Stimulated activated CD4-positive, alpha-beta T cell treated with anti-CD3 and anti-CD28 coated beads, Interleukin-1b, Interleukin-23, amount 100 ng/mL, for 4 hours (primary cell): ENCODE data around the gene ENOX1.

Source experiments
- DNase-seq, 2 donors: peaks; one replicate each; pipeline ENCODE4 v3.0.0-alpha.2; 2020; ENCODE audit warnings: low read depth in 2 of 2

Gene ENOX1

GRCh38 chr13:43487461-43487860 lies 299.3 kb downstream of the ENOX1 start:
- DNase-seq, result no peak

DNA sequence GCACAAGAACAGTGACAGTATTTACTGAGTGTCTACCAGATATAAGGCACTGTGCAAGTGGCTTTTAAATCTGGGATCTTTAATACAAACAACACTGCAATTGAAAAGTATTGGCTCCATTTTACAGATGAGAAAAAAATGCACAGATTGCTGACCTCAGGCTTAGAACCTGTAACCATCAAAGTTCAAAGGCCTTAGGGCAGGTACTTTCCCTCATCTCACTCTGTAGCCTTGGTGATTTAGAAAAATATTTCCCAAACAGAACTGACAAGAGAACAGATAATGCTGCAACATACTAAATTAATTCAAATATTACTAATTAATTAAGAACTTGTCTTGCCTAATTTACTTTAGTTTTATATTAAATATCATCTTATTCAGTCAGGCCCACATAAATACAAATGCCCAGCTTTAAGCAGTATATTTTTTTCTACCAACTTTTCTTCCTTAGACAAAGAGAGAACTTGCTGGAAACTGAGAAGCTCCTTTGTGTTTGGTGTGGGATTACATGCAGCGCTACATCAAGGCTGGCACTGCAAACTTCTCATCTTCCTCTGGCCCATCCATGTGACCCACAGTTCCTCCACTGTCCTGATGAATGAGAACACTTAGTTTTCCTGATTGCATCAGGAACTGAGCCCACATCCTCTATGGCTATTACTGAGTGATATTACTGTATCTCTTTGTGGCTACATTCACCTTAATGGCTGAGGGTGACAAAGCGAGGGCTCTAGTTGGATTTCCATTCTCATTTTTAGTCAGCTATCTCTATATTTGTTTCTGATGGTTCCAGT lies 302.1 kb downstream of the ENOX1 start:
- DNase-seq, result no peak

DNA sequence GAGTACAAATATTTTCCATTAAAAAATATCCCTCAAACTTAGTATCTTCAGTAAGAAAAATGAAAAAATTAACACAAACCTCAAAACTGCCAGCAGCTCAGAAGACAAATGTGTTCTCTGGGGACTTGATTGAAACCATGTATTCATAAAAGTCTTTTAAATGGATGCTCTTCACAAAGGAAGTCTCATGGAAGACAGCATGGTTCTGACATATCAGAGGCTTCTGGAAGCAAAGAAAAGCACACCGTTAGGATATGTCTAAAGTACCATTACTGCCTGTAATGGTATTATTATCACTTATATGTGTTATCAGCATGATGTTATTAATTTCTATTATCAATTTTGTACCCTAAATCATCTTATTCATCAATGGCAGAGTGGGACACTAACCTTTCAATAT lies 302.8 kb downstream of the ENOX1 start:
- DNase-seq, result no peak

DNA sequence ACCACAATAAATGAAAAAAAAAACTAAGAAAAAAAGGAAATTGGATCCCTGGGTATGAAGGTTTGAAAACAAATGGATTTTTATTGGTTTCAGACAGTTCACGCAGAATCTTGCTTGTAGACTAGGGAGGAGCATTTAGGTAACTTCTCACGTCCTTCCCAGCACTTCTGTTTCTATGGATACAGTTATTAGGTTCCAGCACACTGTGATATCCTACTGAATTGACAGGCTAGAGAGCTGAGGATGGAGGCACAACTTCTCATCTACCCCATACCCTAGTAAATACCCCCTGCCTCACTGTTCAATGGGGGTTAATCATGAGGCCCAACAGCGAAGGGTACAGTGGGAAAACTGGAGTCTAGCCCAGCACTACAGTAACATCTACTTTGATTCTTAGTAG lies 304.1 kb downstream of the ENOX1 start:
- DNase-seq, result no peak

- DNase-seq, result no peak
These were observed 304.7 kb downstream of the ENOX1 start for GRCh38 chr13:43482026-43482425.

- DNase-seq, result no peak
These were observed 307.9 kb downstream of the ENOX1 start for GRCh38 chr13:43478902-43479301.

DNA sequence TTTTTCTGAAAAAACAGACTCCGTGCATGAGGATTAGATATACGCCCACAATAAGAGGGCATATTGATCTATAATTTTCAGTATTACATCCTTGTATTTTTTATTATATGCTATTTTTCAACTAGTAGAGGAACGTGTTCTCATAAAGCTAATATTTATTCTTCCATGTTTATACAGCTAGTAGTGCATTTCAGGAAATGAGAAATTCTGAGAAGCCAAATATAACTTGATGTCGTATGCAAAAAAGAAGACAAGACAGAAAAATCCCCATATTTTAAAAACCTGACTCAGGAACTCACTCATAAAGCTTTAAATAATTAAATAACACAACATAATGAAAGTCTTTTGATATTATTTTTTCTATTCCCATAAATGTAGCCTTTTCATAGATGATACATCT lies 308.6 kb downstream of the ENOX1 start:
- DNase-seq, result no peak

- DNase-seq, result no peak
These were observed 311.6 kb downstream of the ENOX1 start for GRCh38 chr13:43475140-43475539.

DNA sequence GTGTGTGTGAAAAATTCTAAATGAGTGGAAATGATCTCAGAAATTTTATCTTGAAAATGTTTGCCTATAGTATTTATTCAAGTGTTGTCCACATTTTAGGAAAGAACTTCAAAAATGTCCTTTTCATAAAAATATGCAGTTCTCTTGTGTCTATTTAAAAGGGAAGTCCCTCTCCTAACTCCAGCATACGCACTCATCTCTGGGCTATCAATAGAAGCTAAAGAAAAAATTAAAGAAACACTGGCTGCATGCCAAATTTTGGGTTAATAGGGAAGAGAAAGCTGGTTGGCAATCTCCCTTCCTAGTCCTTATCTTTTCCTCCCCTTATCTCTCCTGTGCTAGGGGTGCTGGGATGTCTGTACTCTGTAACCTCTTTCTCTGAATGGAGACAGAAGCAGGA lies 313.3 kb downstream of the ENOX1 start:
- no peak for DNase-seq

DNA sequence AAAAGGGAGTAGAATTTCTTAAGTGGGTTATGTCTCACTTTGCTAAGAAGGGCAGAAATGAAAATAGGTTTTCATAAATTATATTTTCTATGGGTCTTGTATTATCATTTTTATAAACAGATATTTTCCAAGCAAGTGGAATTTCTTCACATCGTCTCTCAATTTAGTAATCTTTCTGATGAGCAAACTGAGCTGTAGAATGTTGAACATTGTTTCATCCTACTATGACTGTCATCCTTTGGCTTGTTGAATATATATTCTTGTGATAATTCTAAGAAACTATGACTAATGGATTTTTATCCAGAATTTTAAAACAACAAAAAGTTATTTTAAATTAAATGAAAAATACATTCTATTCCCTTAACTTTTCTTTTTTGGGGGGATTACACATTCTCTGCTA lies 313.8 kb downstream of the ENOX1 start:
- no peak for DNase-seq

- DNase-seq, result no peak
These were observed 314.4 kb downstream of the ENOX1 start for GRCh38 chr13:43472339-43472738.

- no peak for DNase-seq
These were observed 316.2 kb downstream of the ENOX1 start for GRCh38 chr13:43470610-43471009.

GRCh38 chr13:43469791-43470190 lies 317.0 kb downstream of the ENOX1 start:
- no peak for DNase-seq

GRCh38 chr13:43464578-43465264 lies 322.1 kb downstream of the ENOX1 start:
- no peak for DNase-seq

GRCh38 chr13:43448605-43449336 lies 338.0 kb downstream of the ENOX1 start:
- no peak for DNase-seq

DNA sequence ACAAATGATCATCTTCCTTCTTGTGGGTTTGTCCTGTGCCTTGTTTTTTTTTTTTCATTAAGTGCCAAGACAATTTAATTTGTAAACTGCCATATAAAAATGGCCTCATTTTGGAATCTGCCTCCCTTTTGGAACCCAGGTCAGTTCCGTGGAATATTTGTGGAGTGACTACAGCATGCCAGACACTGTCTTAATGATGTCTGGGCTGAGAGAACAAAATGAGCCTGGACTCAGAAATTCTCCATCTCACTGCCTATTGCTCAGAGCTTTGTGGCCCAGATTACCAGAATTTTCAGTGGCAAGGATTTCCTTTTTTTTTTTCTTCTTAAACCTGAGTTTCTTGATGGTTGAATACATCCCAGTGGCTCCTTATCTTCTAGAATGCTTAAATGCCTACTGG lies 340.6 kb downstream of the ENOX1 start:
- no peak for DNase-seq

- DNase-seq, result no peak
These were observed 341.1 kb downstream of the ENOX1 start for GRCh38 chr13:43445668-43446067.

DNA sequence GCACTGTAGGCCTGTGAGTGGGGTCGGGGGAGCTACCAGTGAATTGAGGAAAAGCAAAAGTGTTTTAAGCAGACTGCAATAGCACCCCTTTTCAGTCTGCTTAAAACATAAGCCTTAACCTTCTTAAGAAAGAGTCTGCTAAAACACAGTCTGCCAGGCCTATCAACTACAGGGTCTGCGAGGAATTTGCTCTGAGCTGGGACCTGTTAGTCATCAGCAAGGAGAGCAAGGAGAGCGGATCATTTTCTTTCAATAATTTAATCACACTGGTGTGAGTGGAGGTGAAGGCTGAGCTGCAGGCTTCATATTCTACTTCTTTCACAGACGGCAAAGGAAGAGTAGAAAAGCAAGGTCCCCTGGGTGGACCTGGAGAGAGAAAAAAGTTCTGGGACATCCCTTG lies 342.7 kb downstream of the ENOX1 start:
- DNase-seq, result no peak

DNA sequence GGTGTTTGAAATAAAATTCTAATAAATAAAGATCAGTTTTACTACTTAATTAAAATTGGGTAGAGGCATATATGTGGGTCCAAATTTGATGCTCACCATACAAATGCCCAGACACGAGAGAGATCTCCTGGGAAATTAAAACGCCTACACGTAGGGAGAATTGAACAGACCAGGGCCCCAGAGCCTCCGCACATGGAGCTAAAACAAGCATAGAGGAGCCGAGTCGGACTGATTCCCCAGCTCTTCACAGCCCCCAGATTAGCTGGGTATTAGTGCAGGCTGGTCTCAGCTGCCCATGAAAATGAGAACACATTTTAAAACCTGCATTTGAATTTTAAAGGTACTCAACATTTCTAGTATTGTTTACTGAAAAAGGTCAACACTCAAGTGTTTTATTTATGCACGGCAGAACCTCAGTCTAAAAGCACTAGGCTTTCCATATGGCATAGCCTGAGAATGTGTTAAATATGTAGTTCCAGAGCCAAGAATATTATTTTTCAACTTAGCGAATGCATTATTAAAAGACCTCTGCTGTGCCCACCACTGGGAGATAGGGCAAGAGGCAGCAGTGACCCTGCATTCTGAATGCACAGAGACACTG lies 344.8 kb downstream of the ENOX1 start:
- DNase-seq, result no peak

DNA sequence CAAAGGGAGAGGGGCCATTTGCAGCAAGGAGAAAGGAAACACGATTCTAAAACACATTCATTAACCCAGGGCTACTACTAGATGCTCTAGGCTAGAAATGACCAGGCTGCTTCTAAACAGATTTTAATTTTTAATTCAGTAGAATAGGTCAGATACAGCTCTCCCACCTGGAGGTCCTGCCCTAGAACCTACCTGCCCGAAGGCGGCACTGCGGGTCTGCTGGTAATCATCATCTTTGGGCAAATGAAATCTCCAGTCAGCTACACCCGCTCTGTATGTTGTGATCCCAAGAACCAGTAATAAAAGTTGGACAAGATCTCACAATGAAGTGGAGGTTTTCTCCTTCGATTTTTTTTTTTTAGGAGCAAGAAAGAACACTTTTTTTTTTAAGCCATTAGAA lies 345.3 kb downstream of the ENOX1 start:
- no peak for DNase-seq

- DNase-seq, result no peak
These were observed 352.6 kb downstream of the ENOX1 start for GRCh38 chr13:43434191-43434590.

DNA sequence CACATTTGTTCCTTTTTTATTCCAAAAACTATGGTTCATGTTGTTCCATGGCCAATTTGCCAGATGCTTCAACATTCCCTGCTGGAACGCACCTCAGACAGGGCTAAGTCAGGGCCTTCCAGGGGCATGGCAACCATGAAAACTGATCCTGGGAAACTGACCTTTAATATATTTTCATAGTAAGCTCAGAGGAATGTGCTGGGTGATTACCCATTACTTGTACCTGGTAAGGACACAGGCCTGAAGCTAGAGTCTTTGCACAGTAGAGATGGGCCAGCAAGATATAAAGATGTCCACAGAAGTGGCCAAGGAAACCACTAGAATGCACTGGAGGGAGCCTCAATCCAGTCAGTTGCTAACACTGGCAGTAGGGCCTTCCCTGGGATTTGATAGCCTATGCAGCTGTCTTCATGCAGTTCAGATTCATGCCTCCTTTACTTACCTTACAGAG lies 353.1 kb downstream of the ENOX1 start:
- DNase-seq, result no peak
